GM19395 (cell line): ENCODE data around the gene EMP2.

Experiments used
- ATAC-seq: cut with Tn5 transposase; IDR thresholded peaks from one replicate; pipeline ENCODE4 v1.9.1; 2021; ENCODE audit warnings: mild to moderate bottlenecking, moderate library complexity; ENCODE audit not compliant: unreplicated experiment

The EMP2 gene

DNA sequence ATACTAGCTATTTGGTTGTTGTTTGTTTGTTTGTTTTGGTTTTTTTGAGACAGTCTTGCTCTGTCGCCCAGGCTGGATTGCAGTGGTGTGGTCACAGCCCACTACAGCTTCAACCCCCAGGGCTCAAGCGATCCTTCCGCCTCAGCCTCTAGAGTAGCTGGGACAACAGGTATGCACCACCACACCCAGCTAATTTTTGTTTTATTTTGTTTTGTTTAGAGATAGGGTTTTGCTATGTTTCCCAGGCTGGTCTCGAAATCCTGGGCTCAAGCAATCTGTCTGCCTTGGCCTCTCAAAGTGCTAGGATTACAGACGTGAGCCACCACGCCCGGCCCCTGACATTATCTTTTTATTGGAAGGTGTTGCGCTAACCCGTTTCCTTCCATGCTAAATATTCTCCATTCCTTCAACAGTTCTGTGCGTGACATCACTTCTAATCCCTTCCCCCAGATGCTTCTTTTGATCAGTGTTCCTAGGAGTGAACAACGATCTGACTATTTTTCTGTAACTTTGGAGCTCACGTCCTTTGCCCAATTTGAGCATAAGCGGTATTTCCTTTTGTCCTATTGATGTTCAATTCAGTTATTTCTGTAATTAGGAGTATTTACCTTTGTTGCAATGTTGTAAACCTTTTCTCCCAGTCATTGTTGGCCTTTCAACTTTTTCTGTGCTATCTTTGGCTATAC lies 30.2 kb upstream of the EMP2 start:
- ATAC-seq = no peak

DNA sequence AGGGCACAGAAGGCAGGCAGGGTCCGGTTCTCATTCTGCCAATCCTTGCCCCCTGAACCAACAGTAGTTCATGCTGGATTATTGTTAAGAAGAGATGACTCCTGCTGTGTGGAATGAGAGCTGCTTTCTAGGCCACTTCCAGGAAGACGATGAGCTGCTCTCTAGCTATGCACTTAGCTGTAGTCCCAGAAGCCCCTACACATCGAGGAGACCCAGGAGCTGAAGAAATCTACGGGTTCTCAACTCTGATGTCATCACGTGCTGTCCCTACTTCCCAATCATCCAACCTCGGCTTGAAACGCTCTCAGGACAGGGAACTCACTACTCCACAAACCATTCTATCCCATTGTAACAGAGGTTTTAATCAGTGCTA lies 29.0 kb upstream of the EMP2 start:
- ATAC-seq = no peak

DNA sequence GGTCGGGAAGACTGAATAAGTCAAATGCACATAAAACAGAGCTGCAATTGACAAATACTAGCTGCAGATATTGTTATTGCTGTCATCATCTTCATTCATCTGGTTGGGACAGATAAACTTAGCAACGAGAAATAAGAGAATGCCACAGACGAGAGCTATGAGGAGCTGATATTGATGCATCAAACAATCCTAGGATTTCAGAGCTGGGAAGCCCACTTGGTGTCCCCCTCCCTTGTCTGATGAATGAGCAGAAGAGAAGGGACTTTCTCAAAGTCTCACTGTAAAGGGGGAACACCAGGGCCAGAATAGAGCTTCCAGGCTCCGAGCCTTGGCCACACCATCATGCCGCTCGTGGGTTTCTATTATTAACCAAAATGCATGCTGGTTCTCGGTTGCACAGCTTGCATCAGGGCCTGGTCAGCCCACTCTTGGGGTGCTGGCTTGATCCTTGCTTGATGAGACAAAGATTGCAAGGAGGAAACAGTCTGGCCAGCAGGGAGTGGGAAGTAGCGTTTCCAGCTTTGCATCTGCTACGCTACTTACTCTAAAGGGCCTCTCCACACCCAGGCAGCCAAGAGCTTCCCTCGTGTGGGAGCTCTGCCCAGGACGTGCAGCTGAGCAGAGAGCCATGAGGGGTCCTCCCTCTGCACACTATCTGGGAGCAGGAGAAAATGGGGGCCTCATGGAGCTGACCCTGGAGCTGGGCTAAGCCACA lies 28.4 kb upstream of the EMP2 start:
- no peak for ATAC-seq

DNA sequence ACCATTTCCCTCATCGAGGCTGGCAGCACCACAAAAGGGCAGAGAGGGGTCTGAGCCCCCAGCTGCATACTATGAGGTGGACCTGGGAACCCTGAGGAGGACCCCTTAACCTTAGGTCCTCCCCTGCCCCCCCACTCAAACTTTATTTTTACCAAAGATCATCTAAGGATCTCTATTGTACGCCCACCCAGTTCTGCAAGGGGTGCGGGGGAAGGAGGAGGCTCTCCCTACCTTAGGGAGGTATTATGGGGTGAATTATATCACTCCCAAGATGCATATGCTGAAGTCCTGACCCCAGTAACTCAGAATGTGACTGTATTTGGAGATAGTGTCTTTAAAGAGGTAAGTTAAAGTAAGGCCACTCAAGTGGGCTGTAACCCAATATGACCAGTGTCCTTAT lies 26.8 kb upstream of the EMP2 start:
- ATAC-seq = no peak

DNA sequence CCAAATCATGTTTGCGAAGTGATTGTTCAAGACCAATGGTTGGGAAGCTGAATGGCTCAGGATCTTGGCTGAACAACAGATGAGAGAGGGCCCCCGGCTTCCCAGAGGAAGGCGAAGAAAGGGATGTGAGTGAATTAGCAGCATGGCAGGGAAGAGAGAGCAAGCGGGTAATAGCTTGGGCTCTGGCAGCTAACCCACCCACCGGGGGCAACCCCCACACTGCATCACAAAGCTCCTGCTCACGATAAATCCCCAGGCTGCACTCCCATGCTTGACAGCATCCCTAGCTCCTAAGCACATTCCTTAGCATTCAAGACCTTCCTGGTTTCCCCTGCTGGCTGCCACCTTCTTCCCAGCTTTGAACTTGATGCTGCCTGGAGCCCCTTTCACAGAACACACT lies 26.2 kb upstream of the EMP2 start:
- ATAC-seq = no peak

DNA sequence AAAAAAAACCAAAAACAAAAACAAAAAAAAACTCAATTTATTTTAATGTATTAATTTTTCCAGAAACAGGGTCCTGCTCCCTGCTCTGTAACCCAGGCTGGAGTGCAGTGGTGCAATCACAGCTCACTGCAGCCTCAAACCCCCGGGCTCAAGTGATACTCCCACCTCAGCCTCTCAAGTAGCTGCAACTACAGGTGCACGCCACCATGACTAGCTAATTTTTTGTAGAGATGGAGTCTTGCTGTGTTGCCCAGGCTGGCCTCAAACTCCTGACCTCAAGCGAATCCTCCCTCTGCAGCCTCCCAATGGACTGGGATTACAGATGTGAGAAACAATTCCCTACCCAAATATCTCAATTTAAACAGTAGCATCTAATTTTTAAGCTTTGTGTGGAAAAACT lies 25.2 kb upstream of the EMP2 start:
- no peak for ATAC-seq

DNA sequence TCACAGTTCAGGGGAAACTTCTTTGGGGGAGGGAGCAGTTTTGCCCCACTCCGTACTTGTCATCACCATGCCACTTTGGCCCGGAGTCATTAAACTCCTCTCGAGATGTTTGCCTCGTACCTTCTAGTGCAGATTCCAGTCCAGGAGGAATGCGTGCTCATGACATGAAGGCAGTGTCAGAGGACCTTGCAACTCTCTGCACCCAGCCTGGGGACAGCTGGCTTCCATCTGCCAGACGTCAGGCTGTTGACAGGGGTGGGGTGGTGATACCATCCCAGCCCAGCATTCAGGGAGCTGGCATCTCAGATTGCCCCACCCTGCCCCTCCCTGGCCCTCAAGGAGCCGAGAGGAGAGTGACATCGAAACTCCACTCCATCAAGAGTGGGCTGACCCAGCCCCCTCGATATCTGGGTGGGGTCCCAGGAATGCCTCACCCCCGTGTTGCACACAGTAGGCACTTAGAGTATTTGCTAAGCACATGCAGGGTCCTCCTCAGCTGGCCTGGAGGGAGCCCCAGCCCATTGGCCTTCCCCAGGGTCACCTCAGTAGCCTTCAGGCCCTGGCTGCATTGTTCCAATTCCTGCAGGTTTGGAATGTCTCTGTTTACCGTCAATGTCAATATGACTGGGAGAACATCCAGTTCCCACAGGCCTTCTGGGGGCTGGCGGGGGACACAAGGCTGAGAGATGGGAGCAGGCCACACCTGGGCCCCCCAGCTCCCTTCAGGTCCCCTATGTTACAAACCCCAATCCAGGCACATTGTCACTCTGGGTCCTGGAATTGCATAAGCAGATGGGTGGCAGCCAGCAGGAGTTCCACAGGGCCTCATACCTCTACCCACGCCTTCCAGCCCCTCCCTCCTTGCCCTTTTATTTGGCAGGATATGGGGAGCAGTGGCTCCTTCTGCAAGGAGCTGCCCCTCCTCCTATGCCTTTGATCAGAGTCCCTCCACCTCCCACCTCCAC lies 21.3 kb upstream of the EMP2 start:
- no peak for ATAC-seq

DNA sequence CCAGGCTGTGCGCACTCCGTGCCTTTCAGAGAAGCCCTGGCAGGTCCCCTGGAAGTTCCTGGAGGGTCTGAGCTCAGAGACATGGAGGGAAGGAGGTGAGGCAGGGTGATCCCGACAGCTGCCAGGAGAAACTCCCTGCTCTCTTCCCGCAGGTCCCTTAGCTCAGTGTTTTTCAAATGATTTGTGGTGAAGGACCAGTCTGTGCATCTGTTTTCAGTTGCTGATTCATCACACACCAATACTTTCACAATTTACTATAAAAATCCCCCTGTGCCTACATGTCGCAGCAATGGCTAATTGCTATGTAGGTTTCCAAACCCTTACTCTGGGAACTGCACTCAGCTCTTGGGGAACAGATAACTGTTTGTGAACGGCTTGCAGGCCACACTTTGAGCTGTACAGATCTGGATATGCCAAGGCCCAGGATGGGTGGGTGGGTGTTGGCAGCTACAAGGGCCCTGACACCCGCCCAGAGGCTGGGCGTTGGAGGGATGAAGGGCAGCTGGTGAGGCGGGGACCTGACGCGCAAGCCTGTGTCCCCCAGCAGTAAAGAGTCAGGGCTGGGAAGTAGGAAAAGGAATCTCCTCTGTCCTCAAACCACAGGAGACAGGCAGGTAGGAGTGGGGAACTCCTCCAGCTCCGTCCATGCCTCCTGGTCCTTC lies 20.5 kb upstream of the EMP2 start:
- ATAC-seq = no peak

DNA sequence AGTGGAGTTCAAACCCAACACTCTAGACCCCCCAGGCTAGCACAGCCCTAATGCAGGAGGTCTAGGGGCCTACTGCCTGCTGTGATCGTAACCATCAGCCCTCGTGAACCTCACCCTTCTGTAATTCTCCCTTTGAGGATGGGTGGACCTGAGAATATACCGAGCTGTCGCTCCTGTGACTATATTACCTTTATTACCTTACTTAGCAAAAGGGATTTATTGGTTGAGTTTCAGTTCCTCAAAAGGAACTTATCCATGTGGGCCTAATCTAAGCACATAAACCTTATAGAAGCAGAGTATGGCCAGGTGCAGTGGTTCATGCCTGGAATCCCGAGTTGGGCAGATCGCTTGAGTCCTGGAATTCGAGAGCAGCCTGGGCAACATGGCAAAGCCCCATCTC lies 19.2 kb upstream of the EMP2 start:
- no peak for ATAC-seq

DNA sequence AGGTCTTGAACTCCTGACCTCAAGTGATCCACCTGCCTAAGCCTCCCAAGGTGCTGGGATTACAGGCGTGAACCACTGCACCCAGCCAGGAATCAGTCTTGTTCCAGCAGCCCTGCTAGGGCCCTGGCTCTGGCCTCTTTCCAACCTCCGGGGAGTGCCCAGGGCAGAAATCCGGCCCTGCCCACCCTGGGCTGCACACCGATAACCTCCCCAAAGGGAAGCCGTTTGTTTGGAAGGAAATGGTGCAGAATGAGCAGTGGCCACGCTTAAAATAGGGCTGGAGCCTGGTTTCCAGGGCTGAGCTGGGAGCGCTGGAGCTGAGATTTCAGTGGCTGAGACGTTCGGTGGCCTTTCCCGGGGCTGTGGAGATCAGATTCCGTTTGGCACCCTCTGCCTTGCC lies 17.8 kb upstream of the EMP2 start:
- ATAC-seq = no peak

DNA sequence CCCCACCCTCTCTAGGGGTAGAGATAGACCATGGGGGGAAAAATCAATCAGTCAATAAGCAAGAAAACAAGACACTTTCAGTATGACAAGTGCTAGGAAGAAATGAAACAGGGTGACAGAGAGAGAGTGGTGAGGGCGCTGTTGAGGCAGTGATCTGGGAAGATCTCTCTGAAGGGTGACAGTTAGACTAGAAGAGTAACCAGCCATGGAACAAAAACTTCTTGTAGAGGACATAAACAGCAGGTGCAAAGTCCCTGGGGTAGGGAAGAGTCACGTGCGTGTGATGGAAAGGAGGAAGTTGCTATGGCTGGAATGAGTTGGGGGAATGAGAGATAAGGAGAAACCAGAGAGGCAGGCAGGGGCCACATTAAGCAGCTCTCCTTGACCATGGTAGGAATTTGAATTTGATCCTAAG lies 16.8 kb upstream of the EMP2 start:
- ATAC-seq = no peak

DNA sequence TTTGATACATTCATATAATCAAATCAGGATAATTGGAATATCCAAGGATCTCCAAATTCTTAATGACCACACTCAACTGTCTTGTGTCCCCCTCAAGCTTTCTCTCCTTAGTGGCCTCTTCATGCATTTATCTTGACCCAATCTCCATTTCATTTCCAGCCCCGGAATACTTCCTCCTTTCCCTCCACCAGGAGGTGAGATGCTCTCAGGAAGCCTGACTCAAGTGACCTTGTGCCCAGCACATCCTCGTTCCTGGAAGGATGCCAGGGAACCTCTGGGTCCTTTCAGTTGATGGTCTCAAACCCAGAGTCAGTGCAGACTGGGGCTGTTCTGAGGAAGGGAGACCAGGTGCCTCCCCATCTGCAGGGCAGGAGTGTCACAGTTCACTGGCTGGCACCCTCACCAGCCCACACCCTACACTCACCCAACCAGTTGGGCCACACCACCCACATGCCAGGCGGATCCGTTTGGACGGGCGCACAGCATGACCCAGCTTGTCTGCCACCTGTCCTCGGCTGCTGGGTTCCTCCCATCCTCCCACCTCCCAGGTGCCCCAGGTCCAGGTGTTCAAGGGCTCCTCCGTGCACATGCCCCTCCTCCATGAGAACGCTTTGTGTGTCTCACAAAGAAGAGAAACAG lies 14.0 kb upstream of the EMP2 start:
- ATAC-seq = no peak

DNA sequence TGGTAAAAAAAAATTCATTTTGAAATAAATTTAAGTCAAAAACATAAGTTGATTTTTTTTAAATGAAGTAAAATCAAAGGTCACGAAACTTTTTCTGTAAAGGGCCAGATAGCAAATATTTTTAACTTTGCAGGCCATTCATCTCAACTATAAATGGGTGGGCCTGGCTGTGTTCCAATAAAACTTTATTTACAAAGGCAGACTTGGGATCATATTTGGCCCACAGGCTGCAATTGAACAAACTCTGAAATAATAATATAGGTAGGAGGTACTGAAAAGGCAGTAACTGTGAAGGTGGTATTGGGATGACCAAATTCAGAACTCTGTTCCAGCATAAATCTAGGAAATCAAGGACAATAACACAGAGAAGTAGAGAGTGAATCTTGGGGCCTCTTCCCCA lies 12.2 kb upstream of the EMP2 start:
- no peak for ATAC-seq

DNA sequence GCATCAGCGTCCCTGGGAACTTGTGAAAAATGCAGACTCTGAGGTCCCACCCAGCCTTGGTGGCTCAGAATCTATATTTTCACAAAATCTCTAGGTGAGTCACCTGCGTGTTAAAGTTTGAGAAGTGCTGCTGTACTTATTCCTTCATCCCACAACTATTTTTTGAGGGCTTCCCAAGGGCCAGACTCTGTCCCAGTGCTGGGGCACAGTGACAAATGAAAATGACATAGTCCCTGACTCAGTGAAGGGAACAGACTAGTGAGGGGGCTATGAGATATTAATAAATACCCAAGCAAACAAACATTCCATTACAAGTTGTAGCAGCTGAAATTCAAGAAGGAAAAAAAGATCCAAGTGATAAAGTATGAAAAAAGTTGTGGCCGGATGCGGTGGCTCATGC lies 9.9 kb upstream of the EMP2 start:
- ATAC-seq = no peak

DNA sequence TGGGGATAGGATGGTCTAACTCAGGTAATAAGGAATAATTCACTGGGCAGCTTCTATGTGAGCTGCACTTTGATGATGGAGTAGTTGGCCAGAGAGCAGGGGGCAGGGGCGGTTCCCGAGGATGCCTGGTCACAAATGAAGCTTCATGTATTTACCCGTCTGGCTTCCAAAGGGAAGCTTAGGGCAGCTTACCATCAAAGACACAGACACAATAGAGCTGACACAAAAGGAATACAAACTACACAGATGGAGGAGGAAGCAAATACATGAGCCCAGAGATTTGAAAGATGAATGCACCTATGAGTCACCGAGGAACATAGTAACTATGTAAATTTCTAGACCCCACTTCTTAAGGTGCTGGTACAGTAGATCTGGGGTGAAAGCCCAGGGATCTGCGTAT lies 8.7 kb upstream of the EMP2 start:
- ATAC-seq = no peak

DNA sequence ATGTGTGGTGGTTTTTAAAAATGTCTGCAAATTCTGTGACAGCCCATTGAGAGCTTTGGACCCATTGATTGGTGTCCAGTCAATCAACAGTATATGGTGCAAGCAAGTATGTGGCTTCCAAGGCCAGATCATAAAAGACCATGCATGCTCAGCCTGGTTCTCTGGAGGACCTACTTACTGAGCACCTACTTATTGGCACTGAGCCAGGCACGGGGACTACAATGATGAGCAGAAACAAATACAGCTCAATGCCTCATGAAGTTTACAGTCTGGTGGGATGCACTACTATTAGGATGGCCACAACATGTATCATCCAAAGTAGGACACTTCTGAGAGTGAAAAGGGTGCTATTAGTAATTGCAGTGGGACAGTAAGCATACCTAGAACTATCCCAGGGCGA lies 7.2 kb upstream of the EMP2 start:
- no peak for ATAC-seq

DNA sequence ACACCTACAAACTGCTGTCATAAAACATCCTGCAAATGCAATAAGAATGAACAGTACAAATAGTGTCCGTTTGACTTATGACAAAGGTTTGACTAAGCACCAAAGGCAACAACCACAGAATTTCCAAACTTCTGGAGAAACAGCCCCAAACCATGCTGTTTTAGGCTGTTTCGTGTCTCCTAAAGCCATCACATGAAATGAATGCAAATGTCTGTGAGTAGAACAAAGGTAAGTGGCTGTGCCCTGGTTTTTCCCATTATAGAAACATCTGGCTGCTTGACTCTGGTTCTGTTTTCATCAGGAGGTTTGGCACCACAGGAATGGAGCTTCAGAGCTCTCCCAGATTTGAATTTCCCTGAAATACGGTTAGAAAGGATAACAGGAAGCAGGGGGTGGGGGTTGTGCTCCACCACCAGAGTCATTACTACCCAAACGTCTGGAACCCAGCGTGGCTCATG lies 4.6 kb upstream of the EMP2 start:
- ATAC-seq = no peak

DNA sequence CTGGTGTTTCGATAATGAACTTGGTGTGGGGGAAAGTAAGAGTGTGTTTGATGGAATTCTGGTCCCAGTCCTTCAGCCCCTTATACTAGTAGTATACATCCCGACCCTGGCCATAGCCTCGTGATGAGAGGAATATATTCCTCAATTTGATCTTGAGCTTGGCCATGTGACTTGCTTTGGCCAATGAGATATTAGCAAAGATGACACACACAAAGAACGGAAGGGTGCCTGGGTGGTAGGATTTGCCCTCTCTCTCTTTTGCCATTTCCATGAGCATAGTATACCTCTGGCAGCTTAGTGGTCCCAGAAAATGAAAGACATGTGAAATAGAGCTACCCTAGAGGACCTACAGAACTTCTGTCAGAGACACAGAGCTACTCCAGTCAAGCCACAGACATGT lies 2.9 kb upstream of the EMP2 start:
- ATAC-seq = no peak

DNA sequence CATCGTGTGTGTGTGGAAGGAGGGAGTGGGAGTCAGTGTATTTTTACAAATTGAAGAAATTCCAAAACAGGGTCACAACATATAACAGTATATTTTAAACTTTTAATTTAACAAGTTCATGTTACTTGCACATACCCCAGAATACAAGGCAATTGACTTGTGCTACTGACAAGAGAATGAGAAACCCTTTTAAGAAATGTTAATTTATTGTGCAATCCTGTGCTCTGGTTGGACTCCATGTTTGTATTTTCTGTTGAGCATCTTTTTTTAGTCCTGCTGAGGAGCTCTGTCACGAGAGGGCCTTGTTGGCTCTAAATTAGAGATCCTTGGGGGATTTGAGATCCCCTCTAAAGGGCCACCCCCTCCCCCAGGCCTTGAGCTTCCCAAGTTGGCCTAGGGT lies 1.1 kb upstream of the EMP2 start:
- ATAC-seq = no peak

DNA sequence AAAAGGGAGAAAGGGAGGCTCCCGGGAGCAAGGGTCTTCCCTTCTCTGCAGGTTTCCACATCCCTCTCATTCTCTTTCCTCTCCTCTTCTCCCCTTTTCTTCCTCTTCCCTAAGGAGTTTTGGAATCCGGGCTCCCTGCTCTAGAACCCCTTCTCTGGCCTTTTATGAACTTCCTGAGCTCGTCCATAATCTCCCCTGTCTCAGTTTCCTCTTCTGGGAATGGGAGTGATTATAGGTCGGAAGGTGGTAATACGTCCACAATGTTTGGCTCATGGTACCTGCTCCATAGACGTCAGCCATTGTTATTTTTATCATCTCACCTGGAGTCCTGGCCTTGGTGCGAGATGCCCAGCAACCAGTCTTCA lies 467 bp upstream of the EMP2 start:
- ATAC-seq = no peak

DNA sequence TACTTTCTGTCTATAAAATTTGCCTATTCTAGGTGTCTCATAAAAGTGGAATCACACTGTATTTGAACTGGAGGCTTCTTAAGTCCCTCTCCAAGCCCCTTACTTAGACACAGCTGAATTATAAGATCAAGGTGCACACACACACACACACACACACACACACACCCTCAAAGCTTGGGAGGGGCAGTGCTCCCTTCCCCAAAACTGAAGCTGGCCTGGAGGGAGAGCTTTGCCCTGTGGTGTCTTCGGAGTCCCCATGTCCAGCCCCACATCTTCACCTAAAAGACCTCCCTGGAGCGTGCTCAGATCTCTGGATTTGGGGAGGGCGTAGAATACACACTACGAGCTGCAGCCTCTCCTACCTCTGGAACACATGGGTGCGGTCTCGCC lies 828 bp downstream of the EMP2 start:
- no peak for ATAC-seq
